SK-N-MC (cell line): Measurements from ENCODE around the gene GYPE.
"Not testable (repeated sequence)": the region's sequence is repeated elsewhere in the genome, so short reads cannot be mapped to it uniquely, and the experiment has no call there.

ENCODE experiments used
- DNase-seq: peaks from one replicate; pipeline ENCODE4 v3.0.0-alpha.2; 2011; ENCODE audit warnings: low read depth, low spot score
- H3K27ac ChIP-seq: fragments of 200-600 bp; sonication (generic); 2 replicates; pipeline ENCODE4 v1.5.1; 2016; ENCODE audit warnings: mixed run types
- H3K36me3 ChIP-seq: fragments of 200-600 bp; sonication (generic); 2 replicates; pipeline ENCODE4 v1.6.1; 2017; ENCODE audit warnings: antibody characterized with exemption, low read length, mixed read lengths; ENCODE audit not compliant: insufficient read depth
- H3K4me3 ChIP-seq: fragments of 200-600 bp; sonication (generic); 2 replicates; pipeline ENCODE4 v1.5.1; 2016
- H3K9ac ChIP-seq: fragments of 200-600 bp; sonication (generic); 2 replicates; pipeline ENCODE4 v1.8.0; 2017; ENCODE audit warnings: mixed run types, mixed read lengths; ENCODE audit not compliant: insufficient read length
- H3K9me3 ChIP-seq: fragments of 200-600 bp; sonication (generic); 2 replicates; pipeline ENCODE4 v1.6.1; 2017; ENCODE audit warnings: low read depth, mild to moderate bottlenecking, antibody characterized with exemption, low read length, moderate library complexity, mixed read lengths
- EZH2 ChIP-seq: fragments of 200-600 bp; sonication (generic); IDR thresholded peaks from one replicate; pipeline ENCODE4 v1.6.1; 2017; ENCODE audit warnings: antibody characterized with exemption
- FOXP2 ChIP-seq: optimal IDR thresholded peaks from 2 replicates; pipeline ENCODE3; 2011; ENCODE audit warnings: mild to moderate bottlenecking, moderate library complexity; ENCODE audit not compliant: insufficient read depth; ENCODE audit errors: extremely low read length, control extremely low read depth
- POLR2AphosphoS5 ChIP-seq: IDR thresholded peaks from 2 replicates; pipeline ENCODE4 v1.6.1; 2012; ENCODE audit warnings: mild to moderate bottlenecking, low read depth, low read length, borderline replicate concordance

The GYPE gene

DNA sequence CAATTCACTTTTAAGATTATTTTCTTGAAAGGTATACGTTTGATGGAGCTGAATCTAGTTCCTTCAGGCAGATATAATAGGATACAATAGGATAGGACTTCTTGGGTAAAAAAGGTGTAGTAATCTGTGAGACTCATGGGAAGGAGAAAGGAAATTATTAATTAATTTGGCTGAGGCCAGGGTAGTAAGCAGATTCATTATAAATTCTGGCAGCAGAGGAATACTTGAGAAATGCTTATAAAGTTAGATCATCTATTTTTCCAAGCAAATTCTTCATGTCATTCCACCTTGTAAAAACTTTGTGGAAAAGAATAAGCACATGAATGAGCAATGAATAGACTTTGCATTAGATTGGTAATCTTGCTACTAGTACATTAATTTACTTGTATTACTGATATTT lies 46.9 kb downstream of the GYPE start:
- no peaks in the 10 kb centered on the region for H3K9me3 ChIP-seq
- H3K36me3 ChIP-seq = no peaks in the 10 kb centered on the region
- no peak overlapping the region for H3K9ac ChIP-seq
- no peak overlapping the region for H3K27ac ChIP-seq
- TF ChIP-seq EZH2 = no peak
- no peak for TF ChIP-seq FOXP2
- no peak for TF ChIP-seq POLR2AphosphoS5
- H3K4me3 ChIP-seq = no peak overlapping the region
- no peak for DNase-seq

DNA sequence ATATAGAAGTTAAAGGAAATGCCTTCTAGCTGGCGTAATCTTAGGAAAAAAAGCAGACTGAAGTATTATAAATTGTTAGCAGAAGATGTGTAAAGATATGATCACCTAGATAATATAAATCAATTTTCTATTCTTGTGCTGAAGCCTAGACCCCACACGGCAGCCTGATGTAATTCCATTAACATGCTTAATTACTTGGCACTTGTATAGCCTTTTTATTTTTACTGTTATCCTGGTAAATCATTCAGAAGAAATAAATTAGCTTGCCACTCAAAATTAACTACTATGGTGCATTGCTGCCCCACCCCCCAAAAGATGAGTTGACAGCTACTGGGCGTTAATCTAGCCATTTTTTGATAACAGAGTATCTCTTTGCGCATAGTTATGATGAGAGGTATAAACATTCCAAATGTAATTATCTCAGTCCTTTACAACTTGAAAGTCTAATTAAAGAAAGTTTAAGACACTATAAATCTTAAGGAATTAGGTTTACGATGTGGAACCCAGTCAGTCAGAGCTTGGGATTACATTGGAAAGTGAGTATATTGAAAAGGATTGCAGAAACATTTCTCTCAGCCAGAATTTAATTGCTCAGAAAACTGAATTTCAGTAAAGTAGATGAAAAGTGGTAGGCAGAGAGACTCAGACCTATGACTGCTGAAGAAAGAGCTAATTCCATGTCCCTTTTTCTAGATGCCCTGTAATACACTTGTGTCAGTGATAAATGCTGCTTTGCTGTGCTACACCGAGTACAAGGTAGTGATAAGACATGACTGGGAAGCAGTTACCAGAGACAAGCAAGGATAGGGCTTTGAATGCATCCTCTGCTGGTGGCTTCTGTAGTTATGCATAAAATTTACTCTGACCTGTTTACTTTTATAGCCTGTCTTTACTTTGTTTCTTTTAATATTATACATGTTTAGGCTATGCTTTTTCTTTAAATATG lies 47.7 kb downstream of the GYPE start:
- not testable (repeated sequence) for DNase-seq, H3K9ac ChIP-seq, H3K4me3 ChIP-seq, H3K9me3 ChIP-seq, H3K27ac ChIP-seq, H3K36me3 ChIP-seq

DNA sequence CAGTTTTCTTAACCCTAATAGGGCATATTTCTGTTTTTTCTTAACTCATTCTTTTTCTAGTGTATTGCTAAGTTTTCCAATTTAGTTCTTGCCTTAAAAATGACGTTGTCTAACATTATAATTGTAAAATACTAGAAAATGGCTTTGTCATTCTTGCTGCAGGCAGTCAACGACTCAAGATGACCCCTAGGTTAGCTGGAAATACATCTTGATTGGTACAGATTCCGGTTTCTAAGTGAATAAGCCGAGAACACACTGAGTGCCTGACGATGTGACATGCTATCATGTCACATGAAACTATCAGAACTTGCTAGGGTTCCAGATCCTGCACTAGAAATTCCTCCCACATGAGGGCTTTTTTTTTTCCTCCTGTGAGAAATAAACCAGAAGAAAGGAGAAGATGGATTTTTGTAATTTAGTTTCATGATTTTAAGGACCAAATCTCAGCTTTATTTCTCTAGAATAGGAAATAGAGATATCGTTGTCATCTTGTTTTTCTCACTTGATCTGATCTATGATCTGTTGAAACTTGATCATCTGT lies 49.3 kb downstream of the GYPE start:
- not testable (repeated sequence) for H3K36me3 ChIP-seq, H3K9ac ChIP-seq, H3K27ac ChIP-seq, DNase-seq, H3K4me3 ChIP-seq, H3K9me3 ChIP-seq

DNA sequence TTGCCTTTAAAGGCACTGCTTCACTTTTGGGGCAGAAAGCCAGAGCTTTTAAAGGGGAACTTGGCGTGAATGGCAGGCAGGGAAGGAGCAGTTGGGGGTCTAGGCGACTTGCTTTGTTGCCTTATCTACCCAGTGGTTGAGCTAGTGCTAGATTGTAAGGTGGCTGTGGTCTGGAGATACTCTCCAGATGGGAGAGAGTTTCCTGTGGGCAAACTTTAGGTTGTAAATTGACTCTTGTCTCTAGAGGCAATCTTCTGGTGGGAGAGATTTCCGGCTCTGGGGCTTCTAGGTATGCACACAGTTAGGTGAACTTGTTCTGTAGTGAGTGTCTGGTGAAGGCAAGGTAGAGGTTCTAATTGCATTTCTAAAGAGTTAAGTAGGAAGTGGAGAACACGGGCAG lies 50.7 kb downstream of the GYPE start:
- not testable (repeated sequence) for H3K9me3 ChIP-seq, H3K36me3 ChIP-seq, H3K9ac ChIP-seq, DNase-seq, H3K27ac ChIP-seq, H3K4me3 ChIP-seq

DNA sequence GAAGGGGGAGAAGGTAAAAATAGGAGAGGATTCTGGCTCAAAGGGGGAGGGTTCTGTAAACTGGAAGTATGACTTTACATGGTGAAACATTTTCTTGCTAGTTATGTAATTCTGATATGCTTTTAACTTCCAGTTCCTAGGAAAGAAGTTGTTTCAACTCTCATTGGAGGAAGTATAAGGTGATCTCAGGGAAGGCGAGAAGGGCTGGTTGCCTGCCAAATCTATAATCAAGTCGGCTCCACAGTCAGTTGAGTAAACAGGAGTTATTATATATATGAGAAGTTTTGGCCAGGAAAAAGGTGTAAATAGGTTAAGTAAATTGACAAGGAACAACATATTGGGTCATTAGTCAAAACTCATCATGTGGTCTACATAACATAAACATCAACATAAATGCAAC lies 56.1 kb downstream of the GYPE start:
- DNase-seq, H3K27ac ChIP-seq, H3K9ac ChIP-seq, H3K36me3 ChIP-seq, H3K9me3 ChIP-seq, H3K4me3 ChIP-seq: not testable (repeated sequence)

- not testable (repeated sequence) for H3K9me3 ChIP-seq, H3K9ac ChIP-seq, DNase-seq, H3K36me3 ChIP-seq, H3K27ac ChIP-seq, H3K4me3 ChIP-seq
Observed at GRCh38 chr4:143843506-143843832, 61.9 kb downstream of the GYPE start.

GRCh38 chr4:143842624-143843505 lies 62.5 kb downstream of the GYPE start:
- H3K9ac ChIP-seq, DNase-seq: not testable (repeated sequence)

DNA sequence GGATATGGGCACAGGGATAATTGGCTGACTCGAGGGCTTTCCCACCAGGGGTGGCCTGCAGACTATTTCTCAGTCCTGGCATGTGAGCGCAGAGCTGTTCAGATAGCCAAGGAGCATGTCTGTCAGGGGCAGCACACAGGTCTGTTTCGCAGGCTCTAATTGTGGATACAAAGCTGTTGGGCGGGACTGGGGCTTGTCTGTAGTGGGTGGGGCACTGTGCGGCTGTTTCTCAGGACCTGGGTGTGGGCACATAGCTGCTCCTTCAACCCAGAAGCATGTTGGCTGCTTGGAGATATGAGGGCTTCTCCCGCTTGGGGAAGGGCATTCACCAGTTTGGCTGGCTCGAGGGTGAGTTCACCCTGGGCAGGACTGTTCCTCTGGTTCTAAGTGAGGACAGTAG lies 65.9 kb downstream of the GYPE start:
- H3K27ac ChIP-seq, H3K9ac ChIP-seq, H3K36me3 ChIP-seq, H3K4me3 ChIP-seq, H3K9me3 ChIP-seq, DNase-seq: not testable (repeated sequence)

More at GRCh38 chr4:143842624-143843505, 62.5 kb downstream of the GYPE start:
- H3K9me3 ChIP-seq, H3K4me3 ChIP-seq, H3K36me3 ChIP-seq, H3K27ac ChIP-seq: not testable (repeated sequence)

DNA sequence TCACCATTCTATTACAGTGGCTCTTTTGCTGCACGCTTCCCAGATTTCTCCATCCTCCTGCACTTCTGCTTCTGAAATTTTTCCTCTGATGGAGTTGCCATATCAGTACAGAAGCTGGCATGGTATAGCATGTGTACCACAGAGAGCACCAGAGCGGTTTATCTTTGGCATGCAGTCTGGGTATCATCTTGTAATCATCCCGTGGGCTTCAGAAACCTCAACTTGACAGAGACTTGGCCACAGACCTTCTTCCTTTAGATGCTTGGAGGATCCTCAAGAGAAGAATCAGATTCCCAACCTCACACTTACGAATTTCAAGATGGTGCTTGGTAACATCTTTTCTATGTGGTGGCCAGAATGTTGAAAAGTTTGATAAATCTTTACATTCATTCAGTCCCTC lies 71.2 kb downstream of the GYPE start:
- not testable (repeated sequence) for H3K9me3 ChIP-seq, H3K36me3 ChIP-seq, H3K27ac ChIP-seq, H3K9ac ChIP-seq, DNase-seq, H3K4me3 ChIP-seq

- not testable (repeated sequence) for H3K27ac ChIP-seq, H3K9me3 ChIP-seq, H3K4me3 ChIP-seq, H3K36me3 ChIP-seq, H3K9ac ChIP-seq, DNase-seq
Observed at GRCh38 chr4:143833676-143834075, 71.7 kb downstream of the GYPE start.

GRCh38 chr4:143830576-143830975 lies 74.8 kb downstream of the GYPE start:
- not testable (repeated sequence) for H3K9ac ChIP-seq, H3K27ac ChIP-seq, H3K36me3 ChIP-seq, H3K9me3 ChIP-seq, H3K4me3 ChIP-seq, DNase-seq

DNA sequence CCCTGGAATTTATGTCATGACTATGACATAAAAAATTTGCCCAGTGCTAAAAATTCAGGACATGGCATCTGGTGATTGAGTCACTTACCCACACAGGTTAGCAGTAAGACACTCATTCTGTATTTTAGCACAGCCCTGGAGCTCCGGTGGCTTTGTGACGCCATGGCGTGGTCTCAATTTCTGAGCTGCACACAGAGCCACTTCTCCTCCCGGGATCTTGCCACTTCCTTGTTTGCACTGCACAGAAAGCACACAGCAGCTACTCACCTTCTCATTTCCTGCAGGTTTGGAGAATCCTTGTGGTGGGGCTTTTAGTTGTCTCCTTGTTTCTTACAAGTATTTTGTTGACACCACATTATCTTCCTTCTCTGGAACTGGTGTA lies 76.1 kb downstream of the GYPE start:
- not testable (repeated sequence) for DNase-seq, H3K27ac ChIP-seq, H3K4me3 ChIP-seq, H3K9me3 ChIP-seq, H3K36me3 ChIP-seq, H3K9ac ChIP-seq
